HG03045 (cell line): Measurements from ENCODE around the gene EFL1.
"Not testable (repeated sequence)": the region's sequence is repeated elsewhere in the genome, so short reads cannot be mapped to it uniquely, and the experiment has no call there.

Experiments
- ATAC-seq: cut with Tn5 transposase; IDR thresholded peaks from one replicate; pipeline ENCODE4 v1.9.1; 2021; ENCODE audit warnings: mild to moderate bottlenecking, moderate library complexity; ENCODE audit not compliant: unreplicated experiment

Gene EFL1

DNA sequence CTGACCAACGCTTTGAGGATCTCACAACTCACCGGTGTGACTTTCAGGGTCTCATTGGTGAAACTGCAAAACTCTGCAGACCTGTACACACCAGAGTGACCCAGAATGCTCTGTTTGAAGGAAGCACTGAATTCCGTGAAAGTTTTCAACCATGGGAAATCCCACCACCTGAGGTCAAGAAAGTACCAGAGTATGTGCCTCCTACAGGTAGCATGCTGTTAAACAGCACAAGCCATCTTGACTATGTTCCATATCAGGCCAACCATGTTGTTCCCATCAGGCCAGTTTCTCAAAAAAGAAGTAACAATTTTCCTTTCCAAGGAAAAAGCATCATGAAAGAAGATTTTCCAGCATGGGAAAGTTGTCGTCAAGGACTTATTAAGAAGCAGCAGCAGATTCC is 19.9 kb upstream of the EFL1 start:
- not testable (repeated sequence) for ATAC-seq

DNA sequence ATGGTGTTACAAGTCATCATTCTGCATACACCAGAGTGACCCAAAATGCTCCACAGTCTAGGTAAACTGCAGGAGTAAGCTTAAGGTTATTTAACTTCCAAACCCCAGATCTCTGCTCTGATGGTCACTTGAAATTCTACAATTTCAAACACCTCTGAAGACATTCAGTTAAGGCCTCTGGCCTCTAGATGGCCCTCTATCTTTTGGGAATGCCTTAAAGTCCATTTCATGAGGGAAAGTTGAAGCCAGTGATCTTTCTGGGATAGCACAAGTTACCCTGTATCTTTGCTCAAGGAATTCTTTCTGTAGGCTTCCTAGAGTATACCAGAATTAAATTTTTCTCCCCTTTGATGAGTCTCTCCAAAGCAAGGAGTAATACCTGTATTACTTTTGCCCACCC is 18.7 kb upstream of the EFL1 start:
- not testable (repeated sequence) for ATAC-seq

DNA sequence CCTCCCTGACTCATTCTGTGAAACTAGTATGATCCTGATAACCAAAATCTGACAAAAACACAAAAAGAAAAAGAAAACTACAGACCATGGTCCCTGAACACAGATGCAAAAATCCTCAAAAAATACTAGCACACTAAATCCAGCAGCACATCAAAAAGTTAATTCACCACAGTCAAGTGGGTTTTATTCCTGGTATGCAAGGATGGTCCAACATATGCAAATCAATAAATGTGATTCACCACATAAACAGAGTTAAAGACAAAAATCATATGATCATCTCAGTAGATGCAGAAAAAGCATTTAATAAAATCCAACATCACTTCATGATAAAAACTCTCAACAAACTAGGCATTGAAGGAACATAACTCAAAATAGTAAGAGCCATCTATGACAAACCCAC is 12.9 kb upstream of the EFL1 start:
- no peak for ATAC-seq

DNA sequence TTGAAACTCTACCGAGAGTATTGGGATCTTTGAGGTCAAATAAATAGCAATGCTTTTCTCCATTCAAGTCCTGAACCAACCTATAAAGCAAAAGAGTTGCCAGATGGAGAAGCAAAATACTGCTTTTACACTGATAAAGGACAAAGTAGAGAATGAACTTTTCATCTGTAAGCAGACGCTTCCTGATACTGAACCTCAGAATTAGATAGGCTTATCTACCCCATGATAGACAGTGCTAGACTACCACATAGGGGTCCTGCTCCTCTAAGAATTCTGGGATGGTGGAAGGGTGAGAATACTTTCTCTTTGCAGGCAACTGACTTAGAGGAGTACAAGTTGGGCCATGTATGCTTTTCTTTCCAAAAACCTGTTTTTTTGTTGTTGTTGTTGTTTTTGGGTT is 9.6 kb upstream of the EFL1 start:
- no peak for ATAC-seq

DNA sequence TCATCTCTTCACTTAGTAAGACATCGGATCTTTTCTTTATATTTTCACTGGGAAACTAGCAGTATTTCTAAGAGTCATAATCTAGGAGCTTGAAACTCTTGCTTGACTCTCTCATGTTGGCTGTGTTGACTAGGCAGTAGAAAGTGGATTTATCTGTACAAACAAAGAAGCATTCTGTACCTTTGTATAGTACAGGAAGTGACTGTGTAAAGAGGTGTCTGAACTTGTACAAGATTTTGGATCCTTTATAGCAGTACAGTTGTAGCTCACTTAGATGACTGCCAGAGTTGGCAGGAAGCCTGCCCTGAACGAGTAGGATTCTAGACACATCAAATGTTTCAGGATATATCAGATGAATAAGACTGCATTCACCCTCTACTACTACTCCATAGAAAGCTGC is 5.9 kb upstream of the EFL1 start:
- ATAC-seq, result not testable (repeated sequence)

DNA sequence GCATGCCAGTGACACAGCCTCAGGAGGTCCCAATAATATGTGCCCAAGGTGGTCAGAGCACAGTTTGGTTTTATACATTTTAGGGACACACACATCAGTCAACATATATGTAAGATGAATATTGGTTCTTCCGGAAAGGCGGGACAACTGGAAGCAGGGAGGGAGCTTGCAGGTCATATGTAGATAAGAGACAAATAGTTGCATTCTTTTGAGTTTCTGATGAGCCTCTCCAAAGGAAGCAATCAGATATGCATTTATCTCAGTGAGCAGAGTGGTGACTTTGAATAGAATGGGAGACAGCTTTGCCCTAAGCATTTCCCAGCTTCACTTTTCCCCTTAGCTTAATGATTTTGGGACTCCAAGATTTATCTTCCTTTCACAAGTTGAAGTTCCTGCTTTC is 4.6 kb upstream of the EFL1 start:
- ATAC-seq, result not testable (repeated sequence)

DNA sequence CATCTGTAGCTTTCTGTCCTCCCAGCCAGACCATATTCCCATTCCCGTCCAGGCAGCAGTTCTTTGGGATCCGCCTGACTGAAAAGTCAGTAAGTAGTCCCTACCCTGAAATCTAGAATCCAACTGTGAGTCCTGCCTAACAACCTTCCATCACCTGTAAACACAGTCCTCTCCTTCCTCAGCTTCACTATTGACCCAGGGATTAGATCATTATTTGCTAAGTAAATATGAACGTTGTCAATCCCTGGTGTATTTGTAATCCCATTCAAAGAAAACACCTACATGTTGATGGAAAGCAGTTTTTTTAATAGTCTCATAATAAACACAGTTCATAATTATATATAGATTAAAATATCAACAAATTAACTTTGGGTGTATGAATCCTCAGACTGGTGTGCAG is 816 bp upstream of the EFL1 start:
- ATAC-seq, result no peak

DNA sequence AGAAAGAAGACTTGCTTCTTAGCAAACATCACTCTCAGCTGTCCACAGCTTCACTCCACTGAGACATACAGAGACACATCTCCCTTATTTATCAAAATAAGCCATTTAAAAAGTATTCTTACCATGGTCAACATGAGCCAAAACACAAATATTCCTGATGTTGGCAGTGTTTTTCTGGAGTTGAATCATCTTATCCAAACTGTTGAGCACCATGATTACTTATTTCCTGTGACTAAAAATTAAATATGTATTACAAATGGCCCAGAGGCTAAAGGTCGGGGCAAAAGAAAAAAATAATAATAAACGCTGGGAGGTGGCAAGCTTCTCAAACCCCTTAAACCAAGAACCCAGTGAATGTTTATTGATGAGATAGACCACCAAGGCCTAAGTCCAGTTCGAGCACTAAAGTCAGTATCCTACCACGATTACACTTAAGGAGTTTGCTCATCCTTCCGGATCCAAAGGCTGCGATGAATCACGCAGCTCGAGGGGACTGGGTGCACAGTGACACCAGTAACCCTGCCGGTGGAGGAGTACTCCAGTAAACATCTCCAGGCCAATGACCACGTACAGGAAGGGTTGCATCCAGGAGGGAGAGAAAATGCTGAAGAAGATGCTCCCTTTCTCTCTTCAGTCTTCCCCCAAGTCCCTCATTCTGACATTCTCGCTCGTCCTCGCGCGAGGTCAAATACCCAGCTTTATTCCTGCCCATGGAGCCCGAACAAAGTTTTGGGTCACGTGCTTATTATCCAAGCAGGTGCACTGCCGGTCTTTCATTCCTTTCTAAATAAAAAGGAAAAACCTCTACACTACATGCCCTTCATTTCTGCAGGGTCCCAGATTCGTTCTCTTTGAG is 740 bp downstream of the EFL1 start:
- peak; percentile 25 for ATAC-seq

DNA sequence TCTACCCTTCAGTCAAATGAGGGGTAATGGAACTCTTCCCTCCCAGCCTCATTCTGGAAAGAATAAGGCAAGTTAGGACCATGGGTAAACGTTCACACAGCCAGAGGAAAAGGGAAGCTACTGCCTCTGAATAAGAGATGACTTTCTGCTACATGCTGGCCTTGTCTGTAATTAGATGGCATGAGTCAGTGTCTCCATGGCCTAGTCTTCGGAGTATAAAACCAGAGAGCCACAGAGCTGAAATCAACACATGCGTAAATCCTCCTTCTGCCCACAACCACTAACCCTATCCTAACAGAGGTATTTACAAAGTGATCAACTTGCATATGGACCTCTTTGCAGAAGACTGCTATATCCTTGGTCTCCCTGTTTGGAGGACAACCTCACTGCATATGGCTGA is 14.3 kb downstream of the EFL1 start:
- ATAC-seq, result not testable (repeated sequence)

DNA sequence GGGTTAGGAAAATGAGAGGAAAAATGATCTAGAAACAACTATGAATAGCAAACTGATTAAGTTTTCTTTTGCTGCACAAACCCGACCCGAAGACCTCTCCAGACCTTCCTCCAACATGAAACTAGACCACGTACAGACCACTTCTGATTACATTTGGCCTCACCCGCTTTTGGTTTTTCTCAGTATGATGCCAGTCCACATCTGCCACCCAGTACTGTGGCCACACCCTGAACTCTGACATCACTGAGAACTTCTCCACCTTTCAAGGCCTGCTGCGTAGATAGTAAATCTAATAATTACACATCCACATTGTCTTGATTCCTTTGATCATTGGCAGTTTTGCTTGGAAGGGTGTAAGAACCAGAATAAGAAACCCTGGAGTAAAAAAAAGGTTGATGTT is 16.6 kb downstream of the EFL1 start:
- ATAC-seq, result not testable (repeated sequence)

DNA sequence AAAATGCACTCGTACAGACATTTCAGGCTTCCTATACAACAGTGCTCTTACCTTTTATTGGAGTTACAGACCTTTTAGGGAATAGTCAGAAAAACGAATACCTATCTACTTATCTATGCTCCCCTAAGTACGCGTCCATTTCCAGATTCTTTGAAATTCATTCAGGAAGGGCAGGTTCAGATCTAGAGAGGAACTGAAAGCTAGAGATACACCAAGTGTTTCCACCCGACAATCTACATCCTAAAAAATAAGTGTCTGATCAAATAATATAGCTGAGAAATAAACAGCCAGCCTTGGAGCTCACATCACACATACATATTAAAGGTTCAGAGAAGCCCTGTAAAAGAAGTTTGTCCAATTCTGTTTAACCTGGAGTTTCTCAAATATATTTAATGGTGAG is 18.9 kb downstream of the EFL1 start:
- ATAC-seq, result not testable (repeated sequence)

DNA sequence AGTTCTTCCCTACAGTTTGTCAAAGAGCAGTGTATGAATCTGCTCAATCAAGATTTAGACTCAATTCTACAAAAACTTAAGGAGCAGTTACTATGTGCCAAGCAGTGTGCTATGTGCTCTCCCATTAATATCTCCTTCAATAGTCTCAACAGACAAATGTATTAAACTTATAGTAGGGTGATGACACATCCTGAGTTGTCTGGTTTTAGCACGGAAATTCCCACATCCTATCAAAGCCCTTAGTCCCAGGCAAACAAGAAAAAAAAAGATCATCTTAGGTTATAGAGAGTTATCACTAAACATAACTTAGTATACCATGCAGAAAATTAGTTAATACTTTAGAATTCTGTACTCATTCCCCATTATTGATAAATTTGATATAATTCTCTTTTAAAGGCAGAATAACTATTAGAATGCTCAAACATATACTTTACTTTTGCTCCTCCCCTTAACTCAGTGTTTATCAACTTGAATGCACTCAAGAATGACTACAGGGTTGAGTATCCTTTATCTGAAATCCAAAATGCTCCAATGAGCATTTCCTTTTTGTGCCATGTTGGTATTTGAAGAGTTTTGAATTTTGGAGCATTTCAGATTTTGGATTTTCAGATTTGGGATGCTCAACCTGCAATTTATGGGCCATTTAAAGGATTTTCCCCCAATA is 20.6 kb downstream of the EFL1 start:
- not testable (repeated sequence) for ATAC-seq

DNA sequence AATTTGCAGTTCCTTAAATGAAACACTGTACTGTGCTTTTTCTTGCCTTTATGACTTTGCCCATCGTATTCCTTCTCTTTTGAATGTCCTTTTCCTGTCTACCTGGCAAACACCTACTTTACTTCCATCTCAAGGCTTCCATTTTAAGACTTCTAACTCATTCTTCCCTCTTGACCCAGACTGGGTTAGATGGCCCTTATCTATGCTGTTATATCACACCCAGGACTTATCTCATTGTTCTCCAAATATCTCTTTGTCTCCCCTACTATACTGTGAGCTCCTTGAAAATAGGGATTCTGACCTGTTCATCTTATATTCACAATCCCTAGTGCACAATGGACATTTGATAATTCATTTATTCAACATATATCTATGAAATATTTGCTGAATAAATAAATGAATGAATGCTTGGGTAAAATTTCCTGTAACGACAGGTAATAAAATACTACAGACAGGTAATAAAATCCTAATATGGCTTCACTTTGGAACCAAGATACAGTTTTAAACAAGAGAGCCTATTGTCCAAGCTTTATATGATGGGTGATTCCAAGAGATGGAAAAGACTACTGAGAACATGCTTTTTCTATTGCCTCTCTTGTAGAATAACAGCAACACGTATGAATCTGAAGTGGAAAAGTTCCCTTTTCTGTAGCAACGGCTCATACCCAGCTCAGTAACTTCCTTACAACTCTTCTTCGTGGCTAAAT is 22.7 kb downstream of the EFL1 start:
- ATAC-seq, result no peak

DNA sequence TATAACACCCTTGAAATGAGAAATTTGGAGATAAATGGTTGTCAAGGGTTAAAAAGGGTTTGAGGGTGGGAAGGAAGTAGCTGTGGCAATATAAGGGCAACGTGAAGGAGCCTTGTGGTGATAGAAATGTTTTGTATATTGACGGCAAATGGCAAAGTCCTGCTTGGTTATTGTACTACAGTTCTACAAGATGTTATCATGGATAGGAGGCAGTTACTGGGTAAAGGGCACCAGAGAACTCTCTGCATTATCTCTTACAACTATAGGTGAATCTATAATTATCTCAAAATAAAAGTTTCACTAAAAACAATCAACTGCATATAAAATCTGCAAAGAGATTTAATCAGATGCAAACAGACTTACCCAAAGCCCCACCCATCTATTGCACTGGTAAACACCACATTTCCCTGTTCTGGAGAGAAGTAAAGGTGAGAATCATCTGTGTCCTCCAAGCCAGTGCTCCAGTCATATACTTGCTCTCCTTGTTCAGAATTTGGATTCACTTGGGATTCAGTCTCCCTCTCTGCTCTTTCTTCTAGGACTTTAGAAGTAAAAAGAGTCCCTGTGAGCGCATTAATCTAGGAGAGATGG is 24.5 kb downstream of the EFL1 start:
- not testable (repeated sequence) for ATAC-seq

DNA sequence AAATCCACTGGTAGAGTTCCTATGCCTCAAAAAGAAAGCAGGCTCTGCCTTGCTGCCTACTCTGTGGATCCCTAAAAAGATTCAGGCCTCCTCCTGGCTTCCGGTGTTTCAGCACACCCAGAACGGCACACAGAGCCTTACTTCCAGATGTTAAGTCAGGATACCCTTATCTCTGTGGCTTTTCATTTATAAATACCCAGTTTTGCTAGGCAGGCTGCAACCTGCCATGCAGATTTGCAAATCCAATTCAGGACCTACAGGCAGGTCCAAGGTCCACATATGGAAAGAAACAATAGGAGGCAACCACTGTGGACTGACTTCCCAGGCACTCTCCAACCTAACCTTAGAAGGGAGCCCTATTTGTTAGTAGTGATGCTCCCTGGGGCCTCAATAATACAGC is 30.7 kb downstream of the EFL1 start:
- no peak for ATAC-seq

DNA sequence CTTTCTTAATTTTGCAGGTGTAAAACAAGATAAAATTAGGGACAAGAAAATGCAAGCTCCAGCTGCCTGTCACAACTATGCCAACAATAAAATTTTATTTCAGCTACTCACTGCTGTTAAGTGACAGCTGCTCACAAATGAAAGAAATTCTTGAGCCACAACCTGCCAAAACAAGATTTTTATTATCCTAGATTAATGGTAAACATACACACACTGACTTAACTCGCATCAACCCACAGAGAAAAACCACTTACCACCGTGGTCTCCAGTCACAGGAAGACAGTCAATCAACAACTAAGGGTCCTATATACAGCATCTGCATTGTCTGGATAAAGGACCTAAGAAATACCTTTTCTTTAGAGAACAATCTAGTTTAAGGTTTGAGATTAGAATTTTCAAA is 31.3 kb downstream of the EFL1 start:
- no peak for ATAC-seq

DNA sequence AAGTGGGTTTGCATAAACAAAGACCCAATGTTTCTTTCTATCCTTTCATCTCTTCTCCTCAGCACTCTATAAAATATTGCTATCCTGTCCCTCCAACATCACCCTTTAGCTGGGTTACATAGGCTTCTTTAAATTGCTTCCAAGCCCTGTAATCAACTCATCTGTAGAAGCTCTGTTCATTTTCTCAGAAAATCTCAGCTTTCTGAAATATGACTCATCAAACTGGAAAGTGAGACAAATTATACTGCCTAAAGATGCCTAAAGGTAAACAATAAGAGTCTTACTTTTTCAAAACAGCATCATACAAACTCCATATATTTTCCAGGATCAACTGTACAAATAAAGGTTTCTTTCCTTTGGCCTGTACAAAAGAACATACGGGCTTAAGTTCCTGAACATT is 33.8 kb downstream of the EFL1 start:
- no peak for ATAC-seq

DNA sequence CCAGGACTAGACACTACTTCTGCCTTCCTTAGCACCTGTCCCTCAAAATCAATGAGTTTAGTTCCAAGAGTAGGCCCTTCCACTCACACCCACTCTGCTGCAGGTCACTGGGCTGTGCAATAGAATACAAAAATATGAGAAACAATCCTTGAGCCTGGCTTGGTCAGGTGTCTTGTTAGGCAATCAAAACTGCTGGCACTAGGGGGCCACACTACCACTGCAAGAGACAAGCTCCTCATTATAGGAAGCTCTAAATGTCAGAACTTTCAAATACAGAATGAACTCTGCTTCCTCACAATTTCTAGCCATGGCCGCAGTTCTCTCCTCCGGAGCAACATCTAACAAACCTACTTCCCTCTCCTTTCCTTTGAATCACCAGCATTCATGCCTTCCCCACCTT is 41.0 kb downstream of the EFL1 start:
- ATAC-seq, result not testable (repeated sequence)

DNA sequence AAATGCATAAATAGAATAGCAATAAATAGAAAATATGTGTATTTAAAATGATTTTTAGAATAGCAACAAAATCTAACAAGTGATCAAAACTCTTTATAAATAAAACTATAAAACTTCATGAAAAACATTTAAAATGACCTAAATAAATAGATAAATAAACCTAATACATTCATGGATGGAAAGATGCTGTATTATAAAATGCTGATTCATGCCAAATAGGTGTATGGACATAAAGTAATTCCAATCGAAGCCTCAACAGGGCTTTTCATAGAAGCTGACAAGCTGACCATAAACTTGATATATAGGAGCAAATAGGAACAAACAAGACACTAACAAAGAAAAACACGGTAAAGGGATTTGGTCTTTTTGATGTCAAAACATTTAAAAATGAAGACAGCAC is 46.4 kb downstream of the EFL1 start:
- ATAC-seq, result not testable (repeated sequence)

DNA sequence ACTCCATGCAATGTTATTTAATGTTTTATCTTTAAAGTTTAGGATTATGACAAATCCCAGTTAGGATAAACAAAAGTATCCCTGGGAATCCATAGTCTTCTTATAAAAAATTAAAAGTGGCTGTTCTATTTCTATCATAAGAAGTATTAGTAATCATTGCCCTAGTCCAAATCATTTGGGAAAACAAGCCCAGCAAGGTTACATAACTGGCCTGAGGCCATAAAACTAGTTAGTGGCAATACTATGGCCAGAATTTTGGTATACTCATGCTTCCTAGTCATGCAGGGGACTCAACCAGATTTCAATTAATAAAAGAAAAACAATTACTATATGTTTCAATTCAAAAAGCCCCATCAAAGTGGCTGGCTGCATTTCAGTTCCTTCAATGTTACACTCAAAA is 50.3 kb downstream of the EFL1 start:
- not testable (repeated sequence) for ATAC-seq

DNA sequence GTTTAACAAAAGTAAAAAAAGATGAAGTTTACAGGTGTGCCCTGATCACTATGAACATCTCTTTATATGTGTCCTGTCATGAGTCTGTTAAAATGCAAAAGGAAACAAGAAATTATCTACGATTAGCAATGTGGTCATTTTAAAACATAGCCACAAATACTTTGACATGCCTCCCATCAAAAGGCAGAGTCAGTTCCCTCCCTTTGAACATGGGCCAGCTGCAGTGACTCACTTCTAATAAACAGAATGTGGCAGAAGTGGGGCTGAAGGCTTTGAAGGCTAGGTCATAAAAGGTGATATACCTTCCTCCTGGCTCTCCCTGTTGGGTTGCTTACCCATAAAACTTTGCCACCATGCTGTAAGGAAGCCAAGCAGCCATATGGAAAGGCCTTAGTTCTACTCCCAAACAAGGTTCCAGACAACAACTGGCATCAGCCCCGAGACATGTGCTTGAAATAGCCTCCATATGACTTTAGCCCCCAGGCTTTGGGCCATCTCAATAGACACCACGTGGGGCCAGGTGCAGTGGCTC is 52.4 kb downstream of the EFL1 start:
- not testable (repeated sequence) for ATAC-seq
